ENCODE measurements around the gene HYLS1.
"Not testable (repeated sequence)": the region's sequence is repeated elsewhere in the genome, so short reads cannot be mapped to it uniquely, and the experiment has no call there.

- TF ChIP-seq TAF1 (IDR thresholded peaks at IDR 0.05; ENCODE audit: borderline replicate concordance, low read depth, low read length); POLR2A (IDR thresholded peaks at IDR 0.05; ENCODE audit: low read depth, low read length); POLR2AphosphoS5 (IDR thresholded peaks at IDR 0.05; ENCODE audit: low read depth, low read length): not testable (repeated sequence)
These were observed 29.8 kb upstream of the HYLS1 start for GRCh38 chr11:125857670-125858069.
